GDM1 (cell line): ENCODE measurements around the gene PCDHA11.
"Not testable (repeated sequence)": the region's sequence is repeated elsewhere in the genome, so short reads cannot be mapped to it uniquely, and the experiment has no call there.

ENCODE experiments used
- DNase-seq: peaks from one replicate; lab custom pipeline; 2025; lab: John Stamatoyannopoulos, UW

PCDHA11 gene

GRCh38 chr5:140855772-140856674, 12.7 kb upstream of the PCDHA11 start, which contains the start of gene PCDHA10:
PCDHA10 (plus strand) TSS chr5:140855897; CDS start chr5:140856049, 152 bp downstream.
- DNase-seq: no peak

- DNase-seq: no peak
These were observed 11.4 kb upstream of the PCDHA11 start for GRCh38 chr5:140857177-140857986.

- no peak for DNase-seq
These were observed 10.8 kb upstream of the PCDHA11 start for GRCh38 chr5:140857987-140858240.

GRCh38 chr5:140862441-140863295, 6.1 kb upstream of the PCDHA11 start:
- no peak for DNase-seq

- DNase-seq: no peak
These were observed 764 bp downstream of the PCDHA11 start for GRCh38 chr5:140869555-140869886.

GRCh38 chr5:140870221-140871201, 1.8 kb downstream of the PCDHA11 start:
- no peak for DNase-seq

- DNase-seq: no peak
These were observed 6.6 kb downstream of the PCDHA11 start, which contains the start of gene PCDHA12 for GRCh38 chr5:140875085-140876065. PCDHA12 (plus strand) TSS chr5:140875308; CDS start chr5:140875473, 165 bp downstream.

- not testable (repeated sequence) for DNase-seq
These were observed 7.9 kb downstream of the PCDHA11 start for GRCh38 chr5:140876541-140877261.

- no peak for DNase-seq
These were observed 8.5 kb downstream of the PCDHA11 start for GRCh38 chr5:140877262-140877581.

- DNase-seq: no peak
These were observed 13.3 kb downstream of the PCDHA11 start, which contains the start of gene PCDHA13 for GRCh38 chr5:140881889-140882590. PCDHA13 (plus strand) TSS chr5:140882124; CDS start chr5:140882269, 145 bp downstream.

- no peak for DNase-seq
These were observed 13.8 kb downstream of the PCDHA11 start for GRCh38 chr5:140882591-140882899.

GRCh38 chr5:140883373-140883772, 14.6 kb downstream of the PCDHA11 start:
- no peak for DNase-seq

GRCh38 chr5:140883927-140884697, 15.4 kb downstream of the PCDHA11 start:
- DNase-seq: no peak

- DNase-seq: no peak
These were observed 47.6 kb downstream of the PCDHA11 start for GRCh38 chr5:140916325-140916724.
